ENCODE measurements around the gene MYBPC2.

GRCh38 chr19:50496189-50497021, 63.7 kb downstream of the MYBPC2 start:
- TF ChIP-seq CTCF (IDR thresholded peaks at IDR 0.05; ENCODE audit: borderline replicate concordance, extremely low read depth, low read length, poor library complexity, severe bottlenecking), result no peak
- no peak for TF ChIP-seq EZH2 (IDR thresholded peaks at IDR 0.05; ENCODE audit: borderline replicate concordance, low read depth, low read length, severe bottlenecking)
